GM10266 (cell line): ENCODE data around the gene PACRG.

ENCODE experiments used
- DNase-seq: peaks from one replicate; pipeline ENCODE4 v3.0.0; 2012; ENCODE audit errors: extremely low spot score
- TF ChIP-seq, protein P1 (sequence below): IDR thresholded peaks from 2 replicates; pipeline ENCODE4 v1.5.1; 2012; ENCODE audit warnings: mild to moderate bottlenecking, low read depth; ENCODE audit not compliant: control insufficient read depth, insufficient read depth; ENCODE audit errors: missing control alignments

Gene PACRG

GRCh38 chr6:162730502-162730901, 2.7 kb downstream of the PACRG start:
- TF ChIP-seq, protein P1, sequence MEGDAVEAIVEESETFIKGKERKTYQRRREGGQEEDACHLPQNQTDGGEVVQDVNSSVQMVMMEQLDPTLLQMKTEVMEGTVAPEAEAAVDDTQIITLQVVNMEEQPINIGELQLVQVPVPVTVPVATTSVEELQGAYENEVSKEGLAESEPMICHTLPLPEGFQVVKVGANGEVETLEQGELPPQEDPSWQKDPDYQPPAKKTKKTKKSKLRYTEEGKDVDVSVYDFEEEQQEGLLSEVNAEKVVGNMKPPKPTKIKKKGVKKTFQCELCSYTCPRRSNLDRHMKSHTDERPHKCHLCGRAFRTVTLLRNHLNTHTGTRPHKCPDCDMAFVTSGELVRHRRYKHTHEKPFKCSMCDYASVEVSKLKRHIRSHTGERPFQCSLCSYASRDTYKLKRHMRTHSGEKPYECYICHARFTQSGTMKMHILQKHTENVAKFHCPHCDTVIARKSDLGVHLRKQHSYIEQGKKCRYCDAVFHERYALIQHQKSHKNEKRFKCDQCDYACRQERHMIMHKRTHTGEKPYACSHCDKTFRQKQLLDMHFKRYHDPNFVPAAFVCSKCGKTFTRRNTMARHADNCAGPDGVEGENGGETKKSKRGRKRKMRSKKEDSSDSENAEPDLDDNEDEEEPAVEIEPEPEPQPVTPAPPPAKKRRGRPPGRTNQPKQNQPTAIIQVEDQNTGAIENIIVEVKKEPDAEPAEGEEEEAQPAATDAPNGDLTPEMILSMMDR: no peak
- no peak for DNase-seq

DNA sequence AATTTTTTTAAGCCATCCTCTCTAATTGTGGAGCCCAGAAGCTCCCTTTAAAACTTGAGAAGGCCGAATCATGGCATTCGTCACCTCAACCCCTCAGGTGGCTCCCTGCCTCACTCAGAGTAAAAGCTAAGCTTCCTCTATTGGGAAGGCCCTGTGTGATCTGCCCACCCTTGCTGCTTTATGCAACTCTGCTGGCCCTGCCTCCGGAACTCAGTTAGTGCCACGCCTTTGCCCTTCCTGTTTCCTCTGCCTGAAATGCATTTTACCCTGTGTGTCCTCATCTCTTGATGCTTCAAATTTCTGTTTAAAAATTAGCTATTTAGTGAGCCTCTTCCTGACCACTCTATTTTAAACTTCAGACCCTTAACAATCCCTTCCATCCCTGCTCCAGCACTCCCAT, 5.7 kb downstream of the PACRG start:
- TF ChIP-seq, protein P1: no peak
- no peak for DNase-seq

DNA sequence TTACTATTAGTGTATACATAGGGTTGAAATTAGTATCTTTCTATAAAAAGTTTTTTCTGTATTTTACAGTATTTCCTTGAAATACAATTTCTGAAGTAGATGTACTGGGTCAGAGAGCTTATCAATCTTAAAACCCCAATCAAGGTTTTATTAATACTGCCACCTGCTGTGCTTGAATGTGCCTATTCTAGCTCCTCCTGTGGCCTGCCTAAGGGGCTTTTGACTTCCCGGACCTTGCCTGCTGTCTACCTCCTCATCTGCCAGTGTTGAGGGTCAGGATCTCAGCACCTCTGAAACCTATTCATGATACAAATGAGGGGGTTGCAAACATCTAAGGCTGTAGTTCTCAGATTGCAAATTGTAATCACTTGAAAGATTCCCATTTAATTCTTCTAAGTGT, 9.2 kb downstream of the PACRG start:
- DNase-seq: no peak
- TF ChIP-seq, protein P1: no peak

- no peak for DNase-seq
- TF ChIP-seq, protein P1: no peak
Measured at GRCh38 chr6:162750776-162751175, 23.0 kb downstream of the PACRG start.

- DNase-seq: no peak
Measured at GRCh38 chr6:162751211-162751859, 23.6 kb downstream of the PACRG start.

GRCh38 chr6:162753775-162754174, 26.0 kb downstream of the PACRG start:
- TF ChIP-seq, protein P1: no peak
- DNase-seq: no peak

More at GRCh38 chr6:162751211-162751859, 23.6 kb downstream of the PACRG start:
- TF ChIP-seq, protein P1: no peak

GRCh38 chr6:162770136-162770535, 42.4 kb downstream of the PACRG start:
- DNase-seq: no peak
- TF ChIP-seq, protein P1: no peak
